GM12878 (cell line): ENCODE results near the gene MUC5B. TPM values are rescaled to one million over a fixed set of nuclear protein-coding genes. Genes with fewer than 3 reads are reported as not detected.

Experiments
- ATAC-seq: fragments of 200-7000 bp; cut with Tn5 transposase; 3 replicates; pipeline ENCODE4 v1.9.1; 2020; ENCODE audit warnings: mild to moderate bottlenecking, moderate library complexity
- BruUV-seq: library from RNA; stranded (reverse); fragments of 400-500 nt; replicated peaks from 2 replicates; lab custom pipeline; 2021; lab: Mats Ljungman, UMichigan
- CTCF ChIA-PET: fragments of 300-600 bp; sonication (Branson Sonifier 250); formaldehyde crosslinking; extraction: SDS; loops from one replicate; lab custom pipeline; 2021; ENCODE audit warnings: inconsistent platforms; lab: Yijun Ruan, JAX
- POLR2A ChIA-PET: fragments of 350-600 bp; formaldehyde crosslinking; extraction: SDS; loops from one replicate; lab custom pipeline; 2021; ENCODE audit warnings: inconsistent platforms; lab: Charles Lee
- RAD21 ChIA-PET: fragments of 300-600 bp; sonication (Branson Sonifier 250); formaldehyde crosslinking; loops from one replicate; lab custom pipeline; 2023; ENCODE audit warnings: antibody characterized with exemption; ENCODE audit not compliant: unreplicated experiment; lab: Charles Lee
- SMC1A ChIA-PET: fragments of 300-600 bp; sonication (Branson Sonifier 250); formaldehyde crosslinking; loops from one replicate; lab custom pipeline; 2023; ENCODE audit not compliant: unreplicated experiment, uncharacterized antibody; lab: Charles Lee
- DNase-seq: peaks from one replicate; pipeline ENCODE4 v3.0.0-alpha.2; 2011; ENCODE audit warnings: low read depth, low spot score
- FAIRE-seq: peaks from 3 replicates; lab custom pipeline; 2011; peaks lifted over from hg19 to GRCh38; lab: Jason Lieb, UNC
- H2AFZ ChIP-seq: 2 replicates; pipeline ENCODE4 v1.6.0; 2011; ENCODE audit warnings: low read depth, low read length, control low read depth; ENCODE audit not compliant: control insufficient read depth
- H3K27ac ChIP-seq: 2 replicates; pipeline ENCODE4 v1.5.1; 2011; ENCODE audit warnings: control low read depth; ENCODE audit not compliant: control insufficient read depth, insufficient read depth
- H3K27me3 ChIP-seq, 2 experiments: replicated peaks in 1 of 2; 2 replicates each; pipeline versions ENCODE4 v1.6.0 to v1.6.1; 2011; ENCODE audit warnings: low read length in 1 of 2; ENCODE audit not compliant: control insufficient read depth in 2 of 2, insufficient read depth in 2 of 2
- H3K36me3 ChIP-seq, 2 experiments: 2 replicates each; pipeline ENCODE4 v1.5.1; 2011; ENCODE audit warnings: low read length in 1 of 2; ENCODE audit not compliant: control insufficient read depth in 2 of 2, insufficient read depth in 2 of 2
- H3K4me1 ChIP-seq: 2 replicates; pipeline ENCODE4 v1.6.1; 2011; ENCODE audit warnings: mild to moderate bottlenecking, low read length, moderate library complexity, mixed read lengths; ENCODE audit not compliant: control insufficient read depth, insufficient read depth
- H3K4me2 ChIP-seq: 2 replicates; pipeline ENCODE4 v1.6.0; 2011; ENCODE audit warnings: control low read depth; ENCODE audit not compliant: control insufficient read depth, insufficient read depth
- H3K4me3 ChIP-seq: fragments of 200-600 bp; sonication (generic); 2 replicates; pipeline ENCODE4 v1.5.1; 2016
- H3K79me2 ChIP-seq: 2 replicates; pipeline ENCODE4 v1.6.0; 2011; ENCODE audit warnings: low read length; ENCODE audit not compliant: control insufficient read depth, insufficient read depth
- H3K9ac ChIP-seq: 2 replicates; pipeline ENCODE4 v1.8.0; 2011; ENCODE audit warnings: low read length, control low read depth, mixed read lengths; ENCODE audit not compliant: control insufficient read depth, insufficient read depth
- H3K9me3 ChIP-seq: replicated peaks from 3 replicates; pipeline ENCODE4 v1.5.1; 2011; ENCODE audit warnings: mild to moderate bottlenecking, low read length; ENCODE audit not compliant: control insufficient read depth, insufficient read depth
- H4K20me1 ChIP-seq: 2 replicates; pipeline ENCODE4 v1.6.0; 2011; ENCODE audit not compliant: control insufficient read depth, insufficient read depth
- BHLHE40 ChIP-seq, 2 experiments: fragments of 450-650 bp in 1 of 2; IDR thresholded peaks; 2 replicates each; pipeline ENCODE4 v1.6.1; 2011 to 2017; ENCODE audit warnings: low read depth in 2 of 2, borderline replicate concordance in 1 of 2, improper control_type of control experiment in 1 of 2, low read length in 1 of 2, mild to moderate bottlenecking in 1 of 2
- CBX3 ChIP-seq: fragments of 200-600 bp; sonication (generic); IDR thresholded peaks from 2 replicates; pipeline ENCODE4 v1.6.1; 2016; ENCODE audit warnings: low read depth, borderline replicate concordance
- FOXM1 ChIP-seq: IDR thresholded peaks from 2 replicates; pipeline ENCODE4 v1.6.1; 2012; ENCODE audit warnings: low read depth, mild to moderate bottlenecking, inconsistent platforms, low read length, moderate library complexity
- JUND ChIP-seq: IDR thresholded peaks from 2 replicates; pipeline ENCODE4 v1.6.1; 2012; ENCODE audit warnings: low read depth, mild to moderate bottlenecking, low read length, improper control_type of control experiment, moderate library complexity
- MEF2A ChIP-seq: IDR thresholded peaks from 2 replicates; pipeline ENCODE4 v1.6.1; 2011; ENCODE audit warnings: low read depth, mild to moderate bottlenecking, low read length, moderate library complexity; ENCODE audit not compliant: insufficient read depth
- POLR2AphosphoS2 ChIP-seq: IDR thresholded peaks from 2 replicates; pipeline ENCODE4 v1.6.1; 2011; ENCODE audit warnings: low read depth, mild to moderate bottlenecking, low read length, improper control_type of control experiment, moderate library complexity
- RAD51 ChIP-seq: fragments of 450-650 bp; IDR thresholded peaks from 2 replicates; pipeline ENCODE4 v1.6.1; 2016; ENCODE audit warnings: moderate library complexity, mild to moderate bottlenecking, inconsistent platforms
- SPI1 ChIP-seq: IDR thresholded peaks from 2 replicates; pipeline ENCODE4 v1.6.1; 2011; ENCODE audit warnings: low read depth, mild to moderate bottlenecking, low read length, moderate library complexity, borderline replicate concordance; ENCODE audit not compliant: insufficient read depth
- WGBS: methylation state at CpG from one replicate; pipeline ENCODE4 v1.1.6; 2016; ENCODE audit warnings: low lambda C conversion rate; ENCODE audit not compliant: insufficient replicate concordance, insufficient coverage; ENCODE audit errors: missing lambda C conversion rate; 5-methylcytosine and 5-hydroxymethylcytosine counted together
- in situ Hi-C: fragments of 300-500 bp; cut with MboI; formaldehyde crosslinking; loops from 9 replicates; pipeline ENCODE4 v1.14.3; 2018; ENCODE audit warnings: mixed read lengths
- intact Hi-C: fragments of 100-400 bp; cut with micrococcal nuclease; formaldehyde crosslinking; loops from one replicate; pipeline ENCODE4 v1.14.2; 2022; ENCODE audit not compliant: unreplicated experiment
- polyA plus RNA-seq, 11 experiments: library from polyadenylated mRNA; depleted of rRNA in 4 of 11; unstranded in 6 of 11; stranded (reverse) in 5 of 11; fragments of >200 nt; fragmentation: Nextera tagmentation in 4 of 11; fragmentation: Illumina TruSeq in 1 of 11; extraction: Ambion mirVana in 4 of 11; extraction: Trizol in 1 of 11; gene quantifications; 1 replicate in 1 of 11; 2 replicates in 10 of 11; pipeline versions ENCODE4 v1.2.1 to v1.2.3, GENCODE V29; 2011 to 2016; ENCODE audit warnings: inconsistent platforms in 2 of 11, missing spikeins in 2 of 11, low read depth in 1 of 11
- total RNA-seq, 4 experiments: library from RNA; depleted of rRNA in 3 of 4; stranded (reverse); fragments of >200 nt in 3 of 4; fragmentation: Illumina TruSeq in 1 of 4; extraction: Trizol in 1 of 4; gene quantifications; 2 replicates each; pipeline versions ENCODE4 v1.2.1 to v1.2.3, GENCODE V29; 2013 to 2021
- TF ChIP-seq, protein P1 (sequence below): IDR thresholded peaks from 2 replicates; pipeline ENCODE4 v1.6.1; 2011; ENCODE audit warnings: borderline replicate concordance, low read depth, mild to moderate bottlenecking, moderate library complexity, mixed read lengths, low read length; ENCODE audit not compliant: insufficient read depth; ENCODE audit errors: extremely low read length
- TF ChIP-seq, protein P2 (sequence below): IDR thresholded peaks from 2 replicates; pipeline ENCODE4 v1.6.1; 2012; ENCODE audit warnings: low read depth, low read length, improper control_type of control experiment
- TF ChIP-seq, protein P3 (sequence below): IDR thresholded peaks from 2 replicates; pipeline ENCODE4 v1.6.1; 2011; ENCODE audit warnings: low read depth, low read length, improper control_type of control experiment, borderline replicate concordance

MUC5B gene
- total and polyA plus RNA-seq, 10 of the 15 experiments (the other 5 are each of a cell fraction or from before 2014, with no cell fraction given) = 1.5 TPM; not detected in 9

DNA sequence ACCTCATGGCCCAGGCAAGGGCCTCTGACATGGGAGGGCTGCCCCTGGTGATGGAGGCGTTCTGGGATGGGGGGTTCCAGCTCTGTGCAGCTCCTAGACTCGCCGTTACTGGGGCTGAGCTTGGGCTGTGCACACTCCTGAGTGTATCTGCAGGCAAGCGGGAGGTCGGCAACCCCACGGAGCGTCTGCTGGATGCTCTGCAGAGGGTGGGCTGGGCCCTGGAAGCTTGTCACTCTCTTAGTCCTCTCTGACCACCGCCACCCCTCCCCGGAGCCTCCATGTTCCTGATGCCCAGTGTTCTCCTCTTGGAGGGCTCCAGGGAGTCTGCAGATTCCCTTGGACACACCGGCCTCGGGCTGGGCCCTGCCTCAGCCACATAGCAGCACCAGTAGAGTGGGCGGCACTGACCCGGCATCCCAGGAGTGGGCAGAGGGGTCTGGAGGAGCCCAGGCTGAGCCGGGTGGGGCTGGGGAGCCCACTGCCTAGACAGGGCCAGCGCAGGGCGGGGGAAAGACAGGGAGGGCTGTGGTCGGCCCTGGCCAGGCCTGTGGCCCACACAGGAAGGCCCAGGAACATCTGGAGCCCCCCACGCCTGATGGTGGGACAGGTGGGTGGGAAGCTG is 20.6 kb upstream of the MUC5B start:
- H3K36me3 ChIP-seq = no peaks in the 10 kb centered on the region
- in situ Hi-C loops (no loop called here), intact Hi-C loops (loop anchor here (2.0 kb wide), 1 partner anchor 373 kb away; no protein-coding TSS in a partner anchor)
- H3K4me1 ChIP-seq = no peaks in the 10 kb centered on the region
- SMC1A ChIA-PET = interaction anchor here (1.0 kb wide), 1 partner anchor 372 kb away, joined by 4 read pairs; no protein-coding TSS in a partner anchor
- DNase-seq (no peak), ATAC-seq (peak; percentile 57), FAIRE-seq (no peak)
- H4K20me1 ChIP-seq = no peaks in the 10 kb centered on the region
- no TSS peak for BruUV-seq
- no peaks in the 10 kb centered on the region for H3K9me3 ChIP-seq
- no peak overlapping the region for H3K9ac ChIP-seq
- RAD21 ChIA-PET = interaction anchor here (1.4 kb wide), 1 partner anchor 312 kb away, joined by 3 read pairs; no protein-coding TSS in a partner anchor
- WGBS = 38% methylated on average over 14 of the region's 18 CpGs
- no peaks in the 10 kb centered on the region for H3K79me2 ChIP-seq
- H3K27ac ChIP-seq = no peak overlapping the region
- no peak overlapping the region for H3K4me3 ChIP-seq
- H3K4me2 ChIP-seq = no peak overlapping the region
- no peaks in the 10 kb centered on the region for H3K27me3 ChIP-seq
- POLR2A ChIA-PET = interaction anchor here (0.6 kb wide), 1 partner anchor 406 kb away, joined by 3 read pairs; no protein-coding TSS in a partner anchor
- CTCF ChIA-PET = interaction anchor here (1.4 to 2.2 kb wide), 4 partner anchors 11 to 374 kb away, joined by 3 to 12 read pairs (median 6); no protein-coding TSS in a partner anchor
- H2AFZ ChIP-seq = no peak overlapping the region
- TF ChIP-seq POLR2AphosphoS2 (no peak), FOXM1 (no peak), MEF2A (no peak), BHLHE40 (IDR thresholded peaks at IDR 0.05; ENCODE audit: borderline replicate concordance in 1 of 2, low read depth in 2 of 2, low read length in 1 of 2) (no peak), JUND (no peak), CBX3 (no peak), RAD51 (no peak), SPI1 (no peak)
- TF ChIP-seq, protein P1, sequence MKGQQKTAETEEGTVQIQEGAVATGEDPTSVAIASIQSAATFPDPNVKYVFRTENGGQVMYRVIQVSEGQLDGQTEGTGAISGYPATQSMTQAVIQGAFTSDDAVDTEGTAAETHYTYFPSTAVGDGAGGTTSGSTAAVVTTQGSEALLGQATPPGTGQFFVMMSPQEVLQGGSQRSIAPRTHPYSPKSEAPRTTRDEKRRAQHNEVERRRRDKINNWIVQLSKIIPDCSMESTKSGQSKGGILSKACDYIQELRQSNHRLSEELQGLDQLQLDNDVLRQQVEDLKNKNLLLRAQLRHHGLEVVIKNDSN = no peak
- TF ChIP-seq, protein P2, sequence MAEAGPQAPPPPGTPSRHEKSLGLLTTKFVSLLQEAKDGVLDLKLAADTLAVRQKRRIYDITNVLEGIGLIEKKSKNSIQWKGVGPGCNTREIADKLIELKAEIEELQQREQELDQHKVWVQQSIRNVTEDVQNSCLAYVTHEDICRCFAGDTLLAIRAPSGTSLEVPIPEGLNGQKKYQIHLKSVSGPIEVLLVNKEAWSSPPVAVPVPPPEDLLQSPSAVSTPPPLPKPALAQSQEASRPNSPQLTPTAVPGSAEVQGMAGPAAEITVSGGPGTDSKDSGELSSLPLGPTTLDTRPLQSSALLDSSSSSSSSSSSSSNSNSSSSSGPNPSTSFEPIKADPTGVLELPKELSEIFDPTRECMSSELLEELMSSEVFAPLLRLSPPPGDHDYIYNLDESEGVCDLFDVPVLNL = no peak
- TF ChIP-seq, protein P3, sequence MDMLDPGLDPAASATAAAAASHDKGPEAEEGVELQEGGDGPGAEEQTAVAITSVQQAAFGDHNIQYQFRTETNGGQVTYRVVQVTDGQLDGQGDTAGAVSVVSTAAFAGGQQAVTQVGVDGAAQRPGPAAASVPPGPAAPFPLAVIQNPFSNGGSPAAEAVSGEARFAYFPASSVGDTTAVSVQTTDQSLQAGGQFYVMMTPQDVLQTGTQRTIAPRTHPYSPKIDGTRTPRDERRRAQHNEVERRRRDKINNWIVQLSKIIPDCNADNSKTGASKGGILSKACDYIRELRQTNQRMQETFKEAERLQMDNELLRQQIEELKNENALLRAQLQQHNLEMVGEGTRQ = no peak
- TF ChIP-seq, all 136 proteins: peak for 0
